Esophagus muscularis mucosa (tissue), 4 donors: ENCODE measurements around the gene KRTAP4-3. TPM values are rescaled to one million over a fixed set of nuclear protein-coding genes. Genes with fewer than 3 reads are reported as not detected.
"Not testable (repeated sequence)": the region's sequence is repeated elsewhere in the genome, so short reads cannot be mapped to it uniquely, and the experiment has no call there.

Experiments
- DNase-seq: peaks from one replicate; pipeline ENCODE4 v3.0.0-alpha.2; 2017; ENCODE audit errors: extremely low spot score
- H3K27ac ChIP-seq, 4 donors: fragments of 200-600 bp; sonication (generic); replicated peaks in 1 of 4; 1 replicate in 3 of 4; 2 replicates in 1 of 4; pipeline ENCODE4 v1.5.1; 2016 to 2019; ENCODE audit warnings: mild to moderate bottlenecking in 1 of 4
- H3K27me3 ChIP-seq, 4 donors: fragments of 200-600 bp; sonication (generic); one replicate each; pipeline versions ENCODE4 v1.5.1 to v1.6.0; 2016 to 2019
- H3K36me3 ChIP-seq, 4 donors: fragments of 200-600 bp; sonication (generic); one replicate each; pipeline ENCODE4 v1.5.1; 2016 to 2019
- H3K4me1 ChIP-seq, 4 donors: fragments of 200-600 bp; sonication (generic); one replicate each; pipeline ENCODE4 v1.5.1; 2016 to 2019
- H3K4me3 ChIP-seq, 4 donors: fragments of 200-600 bp; sonication (generic); 1 replicate in 2 of 4; 2 replicates in 2 of 4; pipeline ENCODE4 v1.5.1; 2016 to 2019; ENCODE audit warnings: mild to moderate bottlenecking in 4 of 4, moderate library complexity in 1 of 4
- H3K9me3 ChIP-seq, 4 donors: fragments of 200-600 bp; sonication (generic); 1 replicate in 3 of 4; 2 replicates in 1 of 4; pipeline ENCODE4 v1.5.1; 2016 to 2019
- CTCF ChIP-seq, 3 experiments: fragments of 200-600 bp in 2 of 3; fragments of 450-650 bp in 1 of 3; sonication (generic) in 2 of 3; IDR thresholded peaks; one replicate each; pipeline ENCODE4 v1.5.1; 2017 to 2019; ENCODE audit warnings: antibody characterized with exemption in 3 of 3, mild to moderate bottlenecking in 2 of 3, moderate library complexity in 1 of 3
- EP300 ChIP-seq: sonication (generic); formaldehyde crosslinking; IDR thresholded peaks from one replicate; pipeline ENCODE4 v1.6.1; 2017; ENCODE audit warnings: antibody characterized with exemption
- POLR2A ChIP-seq: fragments of 450-650 bp; IDR thresholded peaks from one replicate; pipeline ENCODE4 v1.6.1; 2017; ENCODE audit warnings: antibody characterized with exemption, moderate library complexity, mild to moderate bottlenecking, low read depth
- POLR2AphosphoS5 ChIP-seq, 2 donors: sonication (generic); formaldehyde crosslinking; IDR thresholded peaks; one replicate each; pipeline ENCODE4 v1.6.1; 2017; ENCODE audit warnings: antibody characterized with exemption in 2 of 2
- WGBS: methylation state at CpG from one replicate; pipeline ENCODE4 v1.1.5; 2018; 5-methylcytosine and 5-hydroxymethylcytosine counted together
- intact Hi-C: fragments of 100-400 bp; cut with DNase I; formaldehyde crosslinking; loops from one replicate; pipeline ENCODE4 v1.15.1; 2023
- total RNA-seq, 4 donors: library from RNA; depleted of rRNA; stranded (reverse); fragments of >200 nt; gene quantifications; one replicate each; pipeline versions ENCODE4 v1.1.0 to v1.2.1, GENCODE V29; 2016

Gene KRTAP4-3
- total RNA-seq, 4 donors from 2014 or later = not detected

- Histone ChIP-seq H3K9me3 (peaks cover 0 to 7% (median 0%) of the 10 kb centered on the region in 4 donors), H3K4me3 (no peak overlapping the region), H3K27ac (no peak overlapping the region), H3K36me3 (no peaks in the 10 kb centered on the region), H3K4me1 (no peaks in the 10 kb centered on the region), H3K27me3 (no peaks in the 10 kb centered on the region)
- intact Hi-C loops = no loop called here
- no peak for DNase-seq
- TF ChIP-seq POLR2AphosphoS5 (IDR thresholded peaks at IDR 0.05) (no peak), CTCF (IDR thresholded peaks at IDR 0.05) (no peak), POLR2A (no peak), EP300 (no peak)
- 65% methylated on average over 4 of the region's 5 CpGs for WGBS
Observed at GRCh38 chr17:41199421-41200078, 31.5 kb upstream of the KRTAP4-3 start.

- WGBS = 37% methylated on average over 1 of the region's 1 CpG
- Histone ChIP-seq H3K27ac (no peak overlapping the region), H3K4me3 (no peak overlapping the region), H3K36me3 (no peaks in the 10 kb centered on the region), H3K27me3 (no peaks in the 10 kb centered on the region), H3K9me3 (peaks cover 0 to 7% (median 0%) of the 10 kb centered on the region in 4 donors), H3K4me1 (no peaks in the 10 kb centered on the region)
- intact Hi-C loops = no loop called here
- TF ChIP-seq EP300 = no peak
- no peak for TF ChIP-seq CTCF (IDR thresholded peaks at IDR 0.05)
- no peak for TF ChIP-seq POLR2AphosphoS5 (IDR thresholded peaks at IDR 0.05)
- DNase-seq = no peak
Observed at GRCh38 chr17:41196068-41196467, 28.0 kb upstream of the KRTAP4-3 start.

GRCh38 chr17:41190328-41190727 is 22.3 kb upstream of the KRTAP4-3 start:
- TF ChIP-seq EP300 (no peak), CTCF (IDR thresholded peaks at IDR 0.05) (no peak), POLR2A (no peak), POLR2AphosphoS5 (IDR thresholded peaks at IDR 0.05) (no peak)
- Histone ChIP-seq H3K4me3 (no peak overlapping the region), H3K27ac (no peak overlapping the region), H3K36me3 (no peaks in the 10 kb centered on the region), H3K9me3 (no peaks in the 10 kb centered on the region), H3K4me1 (no peaks in the 10 kb centered on the region), H3K27me3 (peaks cover 0 to 18% (median 0%) of the 10 kb centered on the region in 4 donors)
- no peak for DNase-seq
- intact Hi-C loops = no loop called here
- 87% methylated on average over 3 of the region's 3 CpGs for WGBS

- H3K9me3 ChIP-seq, H3K27ac ChIP-seq, H3K4me3 ChIP-seq, DNase-seq, intact Hi-C loops, H3K36me3 ChIP-seq, H3K4me1 ChIP-seq: not testable (repeated sequence)
- 57% methylated on average over 1 of the region's 1 CpG for WGBS
- H3K27me3 ChIP-seq = peaks cover 0 to 20% (median 0%) of the 10 kb centered on the region in 4 donors
Observed at GRCh38 chr17:41189837-41190318, 21.9 kb upstream of the KRTAP4-3 start, which contains the start of gene KRTAP9-1. Gene KRTAP9-1, plus strand, starts transcription at chr17:41189887. Its CDS starts 0 bp downstream, at chr17:41189887.

GRCh38 chr17:41186872-41187271 is 18.9 kb upstream of the KRTAP4-3 start:
- no peak for DNase-seq
- Histone ChIP-seq H3K4me1 (no peaks in the 10 kb centered on the region), H3K27me3 (peaks cover 0 to 25% (median 0%) of the 10 kb centered on the region in 4 donors), H3K27ac (no peak overlapping the region), H3K4me3 (no peak overlapping the region), H3K36me3 (no peaks in the 10 kb centered on the region), H3K9me3 (no peaks in the 10 kb centered on the region)
- intact Hi-C loops = no loop called here
- TF ChIP-seq POLR2AphosphoS5 (IDR thresholded peaks at IDR 0.05) (no peak), POLR2A (no peak), EP300 (no peak), CTCF (IDR thresholded peaks at IDR 0.05) (no peak)
- 70% methylated on average over 2 of the region's 2 CpGs for WGBS
